DMS153 treated with DMSO at 0.1 percent for 48 hours (cell line): Measurements from ENCODE around the gene CDC37.
"Not testable (repeated sequence)": the region's sequence is repeated elsewhere in the genome, so short reads cannot be mapped to it uniquely, and the experiment has no call there.

Source experiments
- DNase-seq: peaks from one replicate; lab custom pipeline; 2025; ENCODE audit not compliant: unreplicated experiment; lab: John Stamatoyannopoulos, UW

Gene CDC37

DNA sequence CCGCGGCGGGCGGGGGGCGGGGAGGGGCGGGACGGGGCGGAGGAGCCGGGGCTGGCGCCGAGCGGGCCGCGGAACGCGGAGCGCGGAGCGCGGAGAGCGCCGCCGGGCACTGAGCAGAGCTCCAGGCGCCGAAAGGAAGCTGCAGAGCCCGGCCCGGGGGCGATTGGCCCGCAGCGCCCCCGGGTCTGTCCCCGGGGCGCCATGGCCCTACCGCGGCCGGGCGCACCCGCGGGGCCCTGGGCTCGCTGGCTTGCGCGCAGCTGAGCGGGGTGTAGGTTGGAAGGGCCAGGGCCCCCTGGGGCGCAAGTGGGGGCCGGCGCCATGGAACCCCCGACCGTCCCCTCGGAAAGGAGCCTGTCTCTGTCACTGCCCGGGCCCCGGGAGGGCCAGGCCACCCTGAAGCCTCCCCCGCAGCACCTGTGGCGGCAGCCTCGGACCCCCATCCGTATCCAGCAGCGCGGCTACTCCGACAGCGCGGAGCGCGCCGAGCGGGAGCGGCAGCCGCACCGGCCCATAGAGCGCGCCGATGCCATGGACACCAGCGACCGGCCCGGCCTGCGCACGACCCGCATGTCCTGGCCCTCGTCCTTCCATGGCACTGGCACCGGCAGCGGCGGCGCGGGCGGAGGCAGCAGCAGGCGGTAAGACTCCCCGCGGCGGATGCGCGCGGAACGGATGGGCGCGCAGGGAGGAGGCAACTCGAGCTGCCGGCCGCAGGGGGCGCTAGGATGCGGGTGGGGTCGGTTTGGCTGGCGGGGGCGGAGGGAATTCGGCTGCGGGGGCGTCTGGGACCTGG is 17.3 kb upstream of the CDC37 start, which contains the start of gene PDE4A:
Gene PDE4A, plus strand, starts transcription at position 95 of the 796 bp plus-strand sequence. Its CDS starts 227 bp downstream, at position 322.
- no peak for DNase-seq

GRCh38 chr19:10419646-10420443 is 16.5 kb upstream of the CDC37 start:
- DNase-seq, result no peak

DNA sequence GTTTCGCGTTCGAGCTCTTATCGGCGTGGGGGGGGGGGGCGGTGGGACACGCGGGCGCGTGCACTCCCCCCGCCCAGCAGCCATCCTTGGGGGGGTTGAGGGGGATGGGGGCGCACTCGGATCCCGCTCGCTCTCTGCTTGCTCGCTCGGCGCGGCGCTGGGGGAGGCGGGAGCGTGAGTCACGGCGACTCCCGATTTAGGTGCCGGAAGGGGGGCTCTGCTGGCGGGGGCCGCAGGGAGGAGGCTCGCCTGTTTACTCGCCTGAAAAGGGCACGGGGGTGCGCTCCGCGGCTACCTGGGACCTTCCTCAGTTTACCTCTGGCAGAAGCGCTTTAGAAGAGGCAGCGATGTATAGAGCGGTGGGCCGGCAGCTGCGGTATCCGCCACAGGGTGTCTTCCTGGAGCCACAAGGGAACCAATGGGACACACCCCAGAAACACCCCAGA is 15.9 kb upstream of the CDC37 start:
- no peak for DNase-seq

- no peak for DNase-seq
These were observed 15.3 kb upstream of the CDC37 start for GRCh38 chr19:10418485-10419199.

DNA sequence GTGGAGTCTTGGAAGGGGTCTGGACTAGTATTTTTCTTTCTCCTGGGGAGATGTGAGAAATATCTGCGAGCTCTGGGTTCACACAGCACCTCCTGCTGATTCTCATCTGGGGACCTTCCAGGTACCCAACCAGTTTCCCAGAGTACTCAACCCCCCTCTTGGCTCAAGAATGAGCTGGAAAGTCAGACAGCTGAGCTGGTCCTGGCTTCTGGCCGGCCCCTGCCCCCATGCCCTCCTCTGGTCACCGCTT is 14.8 kb upstream of the CDC37 start:
- no peak for DNase-seq

DNA sequence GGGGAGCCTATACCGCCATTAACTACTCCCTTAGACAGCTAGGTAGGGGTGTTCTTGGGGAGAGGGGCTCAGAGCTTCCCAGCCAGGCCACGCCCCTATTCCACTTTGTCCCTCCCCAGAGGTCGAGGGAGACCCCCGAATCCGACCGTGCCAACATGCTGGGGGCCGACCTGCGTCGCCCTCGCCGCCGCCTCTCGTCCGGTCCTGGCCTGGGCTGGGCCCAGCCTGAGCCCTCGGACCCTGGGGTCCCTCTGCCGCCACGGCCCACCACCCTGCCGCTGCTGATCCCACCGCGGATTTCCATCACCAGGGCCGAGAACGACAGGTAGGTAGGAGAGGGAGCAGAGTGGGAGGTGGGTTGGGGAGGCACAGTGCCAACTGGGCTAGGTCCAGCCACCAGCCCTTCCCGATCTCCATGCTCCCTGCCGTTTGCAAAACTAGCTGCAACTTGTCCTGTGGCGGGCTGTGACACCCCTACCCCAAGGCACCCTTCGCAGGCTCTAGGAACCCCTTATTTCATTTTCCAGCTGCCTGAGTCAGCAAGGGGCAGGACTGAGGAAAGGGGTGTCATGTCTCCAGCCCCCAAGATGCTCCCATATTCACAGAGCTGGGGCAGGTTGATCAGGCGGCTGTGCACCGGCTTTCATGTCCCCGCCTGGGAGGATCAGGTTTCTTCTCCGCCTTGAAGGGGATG is 14.3 kb upstream of the CDC37 start:
- no peak for DNase-seq

GRCh38 chr19:10416380-10417257 is 13.3 kb upstream of the CDC37 start:
- DNase-seq, result no peak

- no peak for DNase-seq
These were observed 12.7 kb upstream of the CDC37 start for GRCh38 chr19:10416083-10416379.

- no peak for DNase-seq
These were observed 9.1 kb upstream of the CDC37 start for GRCh38 chr19:10412257-10412977.

DNA sequence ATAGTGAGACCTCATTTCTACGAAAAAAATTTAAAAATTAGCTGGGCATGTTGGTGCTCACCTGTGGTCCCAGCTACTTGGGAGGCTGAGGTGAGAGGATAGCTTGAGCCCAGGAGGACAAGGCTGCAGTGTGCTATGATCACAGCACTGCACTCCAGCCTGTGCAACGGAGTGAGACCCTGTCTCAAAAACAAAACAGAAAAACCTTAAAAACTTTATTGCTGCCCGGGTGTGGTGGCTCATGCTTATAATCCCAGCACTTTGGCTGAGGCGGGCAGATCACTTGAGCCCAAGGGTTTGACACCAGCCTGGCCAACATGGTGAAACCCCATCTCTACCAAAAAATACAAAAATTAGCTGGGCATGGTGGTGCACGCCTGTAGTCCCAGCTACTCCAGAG is 7.9 kb upstream of the CDC37 start:
- not testable (repeated sequence) for DNase-seq

DNA sequence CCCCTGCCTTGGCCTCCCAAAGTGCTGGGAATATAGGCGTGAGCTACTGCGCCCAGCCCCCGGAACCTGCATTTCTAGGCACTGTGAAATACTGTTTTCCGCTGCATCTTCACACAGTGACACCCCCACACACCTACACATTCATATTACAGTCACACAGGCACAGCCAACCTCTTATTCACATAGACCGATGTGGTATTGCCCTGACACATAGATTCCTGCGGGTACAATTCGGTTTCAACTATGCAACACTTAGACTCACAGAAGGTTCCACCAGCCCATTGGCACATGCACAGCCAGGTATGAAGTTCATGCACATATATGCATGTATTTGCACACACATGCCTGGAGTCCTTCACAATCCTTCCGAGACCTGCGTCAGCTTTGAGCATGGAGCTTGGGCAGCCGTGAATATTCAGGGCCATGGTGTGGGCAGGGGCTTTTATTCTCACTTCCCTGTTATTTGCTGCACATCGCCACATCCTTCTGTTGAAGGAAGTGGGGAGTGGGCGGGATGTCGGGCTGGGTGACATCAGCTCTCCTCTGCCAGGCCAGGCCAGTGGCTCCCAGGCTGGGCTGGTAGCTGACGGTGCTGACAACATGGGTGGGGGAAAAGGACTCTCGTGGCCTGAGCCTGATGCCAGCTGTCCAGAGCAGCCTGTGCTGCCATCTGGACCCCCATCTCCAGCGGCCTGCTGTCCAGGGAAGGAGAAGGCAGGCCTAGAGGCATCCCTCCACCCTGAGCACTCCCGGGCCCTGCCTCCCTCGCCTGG is 5.4 kb upstream of the CDC37 start:
- no peak for DNase-seq

DNA sequence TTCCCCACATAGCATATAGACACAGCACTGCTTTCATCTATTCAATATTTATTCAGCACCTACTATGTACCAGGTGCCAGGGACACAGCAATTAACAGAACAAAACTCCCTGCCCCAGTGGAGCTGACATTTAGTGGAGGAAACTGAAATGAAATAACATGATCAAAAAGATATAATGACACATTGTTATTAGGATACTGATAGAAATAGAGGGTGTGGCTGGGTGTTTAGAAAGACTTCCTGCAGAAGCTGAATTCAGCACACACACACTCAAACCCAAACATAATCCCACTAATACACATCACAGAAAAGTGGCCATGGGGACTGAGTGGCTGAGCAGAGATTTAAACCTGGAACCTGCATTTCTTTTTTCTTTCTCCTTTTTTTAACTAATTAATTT is 3.8 kb upstream of the CDC37 start:
- DNase-seq, result no peak

DNA sequence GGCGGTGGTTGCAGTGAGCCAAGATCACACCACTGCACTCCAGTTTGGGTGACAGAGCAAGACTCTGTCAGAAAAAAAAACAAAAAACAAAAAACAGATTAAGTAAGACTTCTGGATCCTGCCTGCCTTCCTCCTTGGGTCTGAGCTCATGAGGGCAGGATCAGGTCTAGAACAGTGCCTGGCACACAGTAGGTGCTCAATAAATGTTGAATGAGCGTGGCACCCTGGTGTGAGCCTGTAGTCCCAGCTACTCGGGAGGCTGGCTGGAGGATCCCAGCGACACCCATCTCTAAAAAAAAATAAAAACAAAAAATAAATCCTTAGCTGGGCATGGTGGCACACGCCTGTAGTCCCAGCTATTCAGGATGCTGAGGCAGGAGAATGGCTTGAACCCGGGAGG is 2.8 kb upstream of the CDC37 start:
- no peak for DNase-seq

- DNase-seq, result no peak
These were observed 1.8 kb upstream of the CDC37 start for GRCh38 chr19:10404888-10405820.

- no peak for DNase-seq
These were observed 802 bp downstream of the CDC37 start for GRCh38 chr19:10402441-10403038.

DNA sequence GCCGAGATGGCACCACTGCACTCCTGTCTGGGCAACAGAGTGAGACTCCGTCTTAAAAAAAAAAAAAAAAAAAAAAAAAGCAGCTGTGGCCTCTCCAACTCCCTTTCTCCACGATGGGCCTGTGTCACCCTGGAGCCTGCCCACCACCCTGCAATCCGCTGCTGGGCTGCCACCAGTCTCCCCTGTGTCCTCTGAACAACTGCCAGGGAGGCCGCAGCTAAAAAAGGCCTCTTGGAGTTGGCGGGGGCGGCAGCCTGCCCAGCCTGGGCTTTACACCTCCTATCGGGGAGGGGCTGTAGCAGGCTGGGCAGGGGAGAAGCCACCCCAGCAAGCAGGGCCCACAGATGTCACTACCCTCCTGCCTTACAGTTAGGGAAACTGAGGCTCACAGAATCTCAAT is 3.5 kb downstream of the CDC37 start:
- no peak for DNase-seq

DNA sequence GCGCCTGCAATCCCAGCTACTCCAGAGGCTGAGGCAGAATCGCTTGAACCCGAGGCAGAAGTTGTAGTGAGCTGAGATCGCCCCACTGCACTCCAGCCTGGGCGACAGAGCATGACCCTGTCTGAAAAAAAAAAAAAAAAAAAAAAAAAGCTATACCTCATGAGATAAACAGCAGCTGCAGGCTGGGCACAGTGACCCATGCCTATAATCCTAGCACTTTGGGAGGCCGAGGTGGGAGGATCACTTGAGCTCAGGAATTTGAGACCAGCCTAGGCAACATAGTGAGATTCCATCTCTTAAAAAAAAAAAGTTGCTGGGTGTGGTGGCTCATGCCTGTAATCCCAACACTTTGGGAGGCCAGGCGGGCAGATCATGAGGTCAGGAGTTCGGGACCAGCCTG is 4.0 kb downstream of the CDC37 start:
- DNase-seq, result not testable (repeated sequence)

- no peak for DNase-seq
These were observed 4.5 kb downstream of the CDC37 start for GRCh38 chr19:10398819-10399218.
